HepG2 (cell line): ENCODE data around the gene KRT12.

ENCODE experiments used
- KDM5A ChIP-seq: fragments of 200-600 bp; sonication (generic); IDR thresholded peaks from 2 replicates; pipeline ENCODE4 v1.7.0; 2018; ENCODE audit warnings: antibody characterized with exemption, mild to moderate bottlenecking, low read length, borderline replicate concordance
- MXI1 ChIP-seq: IDR thresholded peaks from 3 replicates; pipeline ENCODE4 v1.6.1; 2012; ENCODE audit warnings: low read depth, low read length, inconsistent platforms, borderline replicate concordance
- POLR2A ChIP-seq, 2 experiments: IDR thresholded peaks; 2 replicates each; pipeline ENCODE4 v1.6.1; 2011; ENCODE audit warnings: low read depth in 2 of 2, low read length in 2 of 2, mild to moderate bottlenecking in 1 of 2, moderate library complexity in 1 of 2; ENCODE audit not compliant: insufficient read depth in 1 of 2
- SMC3 ChIP-seq: IDR thresholded peaks from 2 replicates; pipeline ENCODE4 v1.6.1; 2011; ENCODE audit warnings: low read length, improper control_type of control experiment
- TBP ChIP-seq: sonication (generic); formaldehyde crosslinking; IDR thresholded peaks from 2 replicates; pipeline ENCODE4 v1.5.0; 2020; ENCODE audit warnings: missing genetic modification reagents
- TRIM24 ChIP-seq: sonication (generic); formaldehyde crosslinking; IDR thresholded peaks from 2 replicates; pipeline ENCODE4 v1.8.0; 2022; ENCODE audit warnings: mild to moderate bottlenecking, missing genetic modification reagents
- ZFYVE20 ChIP-seq: sonication (generic); formaldehyde crosslinking; IDR thresholded peaks from 2 replicates; pipeline ENCODE4 v1.8.0; 2023; ENCODE audit warnings: low read depth, mild to moderate bottlenecking, moderate library complexity, missing genetic modification reagents, borderline replicate concordance
- ZNF678 ChIP-seq: sonication (generic); formaldehyde crosslinking; IDR thresholded peaks from 2 replicates; pipeline ENCODE4 v1.4.0; 2020; ENCODE audit warnings: mild to moderate bottlenecking, missing genetic modification reagents
- ZNF703 ChIP-seq: sonication (generic); formaldehyde crosslinking; IDR thresholded peaks from 2 replicates; pipeline ENCODE4 v1.5.1; 2020; ENCODE audit warnings: missing genetic modification reagents, mild to moderate bottlenecking, moderate library complexity, borderline replicate concordance
- ZNF766 ChIP-seq: sonication (generic); formaldehyde crosslinking; IDR thresholded peaks from 2 replicates; pipeline ENCODE4 v1.5.0; 2020; ENCODE audit warnings: missing genetic modification reagents, borderline replicate concordance
- TF ChIP-seq, protein P1 (sequence below): sonication (generic); formaldehyde crosslinking; IDR thresholded peaks from 2 replicates; pipeline ENCODE4 v1.5.0; 2020; ENCODE audit warnings: mild to moderate bottlenecking, missing genetic modification reagents, moderate library complexity
- TF ChIP-seq, protein P2 (sequence below): sonication (generic); formaldehyde crosslinking; IDR thresholded peaks from 2 replicates; pipeline ENCODE4 v1.9.0; 2021; ENCODE audit warnings: mild to moderate bottlenecking, missing genetic modification reagents

- TF ChIP-seq ZNF766 (CRISPR knock-in tag) (no peak), ZFYVE20 (CRISPR knock-in tag) (no peak), TBP (CRISPR knock-in tag) (no peak), TRIM24 (CRISPR knock-in tag) (no peak), MXI1 (no peak), POLR2A (IDR thresholded peaks at IDR 0.05; ENCODE audit: insufficient read depth in 1 of 2, low read depth in 2 of 2, low read length in 2 of 2) (no peak), SMC3 (no peak), ZNF678 (CRISPR knock-in tag) (no peak), ZNF703 (CRISPR knock-in tag) (no peak), KDM5A (no peak)
- TF ChIP-seq, protein P1, sequence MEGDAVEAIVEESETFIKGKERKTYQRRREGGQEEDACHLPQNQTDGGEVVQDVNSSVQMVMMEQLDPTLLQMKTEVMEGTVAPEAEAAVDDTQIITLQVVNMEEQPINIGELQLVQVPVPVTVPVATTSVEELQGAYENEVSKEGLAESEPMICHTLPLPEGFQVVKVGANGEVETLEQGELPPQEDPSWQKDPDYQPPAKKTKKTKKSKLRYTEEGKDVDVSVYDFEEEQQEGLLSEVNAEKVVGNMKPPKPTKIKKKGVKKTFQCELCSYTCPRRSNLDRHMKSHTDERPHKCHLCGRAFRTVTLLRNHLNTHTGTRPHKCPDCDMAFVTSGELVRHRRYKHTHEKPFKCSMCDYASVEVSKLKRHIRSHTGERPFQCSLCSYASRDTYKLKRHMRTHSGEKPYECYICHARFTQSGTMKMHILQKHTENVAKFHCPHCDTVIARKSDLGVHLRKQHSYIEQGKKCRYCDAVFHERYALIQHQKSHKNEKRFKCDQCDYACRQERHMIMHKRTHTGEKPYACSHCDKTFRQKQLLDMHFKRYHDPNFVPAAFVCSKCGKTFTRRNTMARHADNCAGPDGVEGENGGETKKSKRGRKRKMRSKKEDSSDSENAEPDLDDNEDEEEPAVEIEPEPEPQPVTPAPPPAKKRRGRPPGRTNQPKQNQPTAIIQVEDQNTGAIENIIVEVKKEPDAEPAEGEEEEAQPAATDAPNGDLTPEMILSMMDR (CRISPR knock-in tag) = no peak
- TF ChIP-seq, protein P2, sequence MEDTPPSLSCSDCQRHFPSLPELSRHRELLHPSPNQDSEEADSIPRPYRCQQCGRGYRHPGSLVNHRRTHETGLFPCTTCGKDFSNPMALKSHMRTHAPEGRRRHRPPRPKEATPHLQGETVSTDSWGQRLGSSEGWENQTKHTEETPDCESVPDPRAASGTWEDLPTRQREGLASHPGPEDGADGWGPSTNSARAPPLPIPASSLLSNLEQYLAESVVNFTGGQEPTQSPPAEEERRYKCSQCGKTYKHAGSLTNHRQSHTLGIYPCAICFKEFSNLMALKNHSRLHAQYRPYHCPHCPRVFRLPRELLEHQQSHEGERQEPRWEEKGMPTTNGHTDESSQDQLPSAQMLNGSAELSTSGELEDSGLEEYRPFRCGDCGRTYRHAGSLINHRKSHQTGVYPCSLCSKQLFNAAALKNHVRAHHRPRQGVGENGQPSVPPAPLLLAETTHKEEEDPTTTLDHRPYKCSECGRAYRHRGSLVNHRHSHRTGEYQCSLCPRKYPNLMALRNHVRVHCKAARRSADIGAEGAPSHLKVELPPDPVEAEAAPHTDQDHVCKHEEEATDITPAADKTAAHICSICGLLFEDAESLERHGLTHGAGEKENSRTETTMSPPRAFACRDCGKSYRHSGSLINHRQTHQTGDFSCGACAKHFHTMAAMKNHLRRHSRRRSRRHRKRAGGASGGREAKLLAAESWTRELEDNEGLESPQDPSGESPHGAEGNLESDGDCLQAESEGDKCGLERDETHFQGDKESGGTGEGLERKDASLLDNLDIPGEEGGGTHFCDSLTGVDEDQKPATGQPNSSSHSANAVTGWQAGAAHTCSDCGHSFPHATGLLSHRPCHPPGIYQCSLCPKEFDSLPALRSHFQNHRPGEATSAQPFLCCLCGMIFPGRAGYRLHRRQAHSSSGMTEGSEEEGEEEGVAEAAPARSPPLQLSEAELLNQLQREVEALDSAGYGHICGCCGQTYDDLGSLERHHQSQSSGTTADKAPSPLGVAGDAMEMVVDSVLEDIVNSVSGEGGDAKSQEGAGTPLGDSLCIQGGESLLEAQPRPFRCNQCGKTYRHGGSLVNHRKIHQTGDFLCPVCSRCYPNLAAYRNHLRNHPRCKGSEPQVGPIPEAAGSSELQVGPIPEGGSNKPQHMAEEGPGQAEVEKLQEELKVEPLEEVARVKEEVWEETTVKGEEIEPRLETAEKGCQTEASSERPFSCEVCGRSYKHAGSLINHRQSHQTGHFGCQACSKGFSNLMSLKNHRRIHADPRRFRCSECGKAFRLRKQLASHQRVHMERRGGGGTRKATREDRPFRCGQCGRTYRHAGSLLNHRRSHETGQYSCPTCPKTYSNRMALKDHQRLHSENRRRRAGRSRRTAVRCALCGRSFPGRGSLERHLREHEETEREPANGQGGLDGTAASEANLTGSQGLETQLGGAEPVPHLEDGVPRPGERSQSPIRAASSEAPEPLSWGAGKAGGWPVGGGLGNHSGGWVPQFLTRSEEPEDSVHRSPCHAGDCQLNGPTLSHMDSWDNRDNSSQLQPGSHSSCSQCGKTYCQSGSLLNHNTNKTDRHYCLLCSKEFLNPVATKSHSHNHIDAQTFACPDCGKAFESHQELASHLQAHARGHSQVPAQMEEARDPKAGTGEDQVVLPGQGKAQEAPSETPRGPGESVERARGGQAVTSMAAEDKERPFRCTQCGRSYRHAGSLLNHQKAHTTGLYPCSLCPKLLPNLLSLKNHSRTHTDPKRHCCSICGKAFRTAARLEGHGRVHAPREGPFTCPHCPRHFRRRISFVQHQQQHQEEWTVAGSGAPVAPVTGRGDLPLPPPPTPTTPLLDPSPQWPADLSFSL (CRISPR knock-in tag) = no peak
These were observed 39.6 kb upstream of the KRT12 start for GRCh38 chr17:40906613-40907012.
